ENCODE measurements around the gene ARSI.

The ARSI gene

GRCh38 chr5:150345716-150346115 is 43.0 kb upstream of the ARSI start:
- no peak for TF ChIP-seq CTCF (IDR thresholded peaks at IDR 0.05; ENCODE audit: low read depth, low read length)
- no peak overlapping the region for H3K4me3 ChIP-seq (replicated peaks in 1 of 2; ENCODE audit: low read depth in 2 of 2, low read length in 2 of 2)
- DNase-seq (ENCODE audit: low read depth in 2 of 2): no peak

GRCh38 chr5:150343994-150344631 is 41.4 kb upstream of the ARSI start:
- H3K4me3 ChIP-seq (replicated peaks in 1 of 2; ENCODE audit: low read depth in 2 of 2, low read length in 2 of 2): no peak overlapping the region

GRCh38 chr5:150342583-150342982 is 39.9 kb upstream of the ARSI start:
- DNase-seq (ENCODE audit: low read depth in 2 of 2): no peak
- no peak for TF ChIP-seq CTCF (IDR thresholded peaks at IDR 0.05; ENCODE audit: low read depth, low read length)
- no peak overlapping the region for H3K4me3 ChIP-seq (replicated peaks in 1 of 2; ENCODE audit: low read depth in 2 of 2, low read length in 2 of 2)

More at GRCh38 chr5:150343994-150344631, 41.4 kb upstream of the ARSI start:
- no peak for TF ChIP-seq CTCF (IDR thresholded peaks at IDR 0.05; ENCODE audit: low read depth, low read length)
- DNase-seq (ENCODE audit: low read depth in 2 of 2): no peak

GRCh38 chr5:150341989-150342388 is 39.3 kb upstream of the ARSI start:
- H3K4me3 ChIP-seq (replicated peaks in 1 of 2; ENCODE audit: low read depth in 2 of 2, low read length in 2 of 2): no peak overlapping the region
- no peak for TF ChIP-seq CTCF (IDR thresholded peaks at IDR 0.05; ENCODE audit: low read depth, low read length)
- DNase-seq (ENCODE audit: low read depth in 2 of 2): no peak

- no peak for TF ChIP-seq CTCF (IDR thresholded peaks at IDR 0.05; ENCODE audit: low read depth, low read length)
- no peak for DNase-seq (ENCODE audit: low read depth in 2 of 2)
- H3K4me3 ChIP-seq (replicated peaks in 1 of 2; ENCODE audit: low read depth in 2 of 2, low read length in 2 of 2): no peak overlapping the region
These were observed 38.6 kb upstream of the ARSI start for GRCh38 chr5:150341331-150341730.

GRCh38 chr5:150340614-150341255 is 38.0 kb upstream of the ARSI start:
- no peak for DNase-seq (ENCODE audit: low read depth in 2 of 2)
- no peak for TF ChIP-seq CTCF (IDR thresholded peaks at IDR 0.05; ENCODE audit: low read depth, low read length)
- H3K4me3 ChIP-seq (replicated peaks in 1 of 2; ENCODE audit: low read depth in 2 of 2, low read length in 2 of 2): no peak overlapping the region
